Endothelial cell of umbilical vein (primary cell): ENCODE data around the gene ELAC1. TPM values are rescaled to one million over a fixed set of nuclear protein-coding genes. Genes with fewer than 3 reads are reported as not detected.

Experiments used
- BruUV-seq: library from RNA; stranded (reverse); fragments of 400-500 nt; replicated peaks from 2 replicates; lab custom pipeline; 2021; lab: Mats Ljungman, UMichigan
- CTCF ChIA-PET: fragments of 300-600, 350-600 bp; sonication (Branson Sonifier 250); formaldehyde crosslinking; loops from one replicate; lab custom pipeline; 2021; ENCODE audit warnings: antibody characterized with exemption, inconsistent platforms; lab: Charles Lee
- POLR2A ChIA-PET: fragments of 300-600, 350-600 bp; sonication (Branson Sonifier 250); formaldehyde crosslinking; loops from one replicate; lab custom pipeline; 2021; ENCODE audit warnings: antibody characterized with exemption, inconsistent platforms; lab: Charles Lee
- DNase-seq: peaks from one replicate; pipeline ENCODE4 v3.0.0-alpha.2; 2011; ENCODE audit warnings: low read depth, low spot score
- FAIRE-seq: peaks from 2 replicates; lab custom pipeline; 2011; peaks lifted over from hg19 to GRCh38; lab: Jason Lieb, UNC
- H2AFZ ChIP-seq: 2 replicates; pipeline ENCODE4 v1.6.0; 2012; ENCODE audit warnings: low read depth, low read length, control low read depth, inconsistent platforms
- H3K27ac ChIP-seq: 2 replicates; pipeline ENCODE4 v1.5.1; 2011; ENCODE audit warnings: low read depth, mild to moderate bottlenecking, control low read depth, low read length, moderate library complexity; ENCODE audit not compliant: insufficient read depth
- H3K27me3 ChIP-seq, 2 experiments: 2 replicates each; pipeline versions ENCODE4 v1.6.0 to v1.6.1; 2011; ENCODE audit warnings: low read length in 2 of 2, mixed read lengths in 1 of 2; ENCODE audit not compliant: control insufficient read depth in 2 of 2, insufficient read depth in 2 of 2
- H3K36me3 ChIP-seq, 2 experiments: 2 replicates in 1 of 2; 3 replicates in 1 of 2; pipeline ENCODE4 v1.5.1; 2011; ENCODE audit warnings: low read length in 2 of 2, mild to moderate bottlenecking in 1 of 2, moderate library complexity in 1 of 2; ENCODE audit not compliant: control insufficient read depth in 2 of 2, insufficient read depth in 2 of 2; ENCODE audit errors: extremely low read depth in 1 of 2
- H3K4me1 ChIP-seq: 3 replicates; pipeline ENCODE4 v1.5.1; 2011; ENCODE audit warnings: mild to moderate bottlenecking, low read length; ENCODE audit not compliant: control insufficient read depth, insufficient read depth; ENCODE audit errors: extremely low read depth
- H3K4me2 ChIP-seq: 2 replicates; pipeline ENCODE4 v1.6.1; 2011; ENCODE audit warnings: low read length, control low read depth, mixed read lengths; ENCODE audit not compliant: insufficient read depth
- H3K4me3 ChIP-seq, 3 experiments: fragments of 200-600 bp in 1 of 3; sonication (generic), shearing (Covaris generic) in 1 of 3; replicated peaks in 1 of 3; 2 replicates each; pipeline ENCODE4 v1.5.1; 2011 to 2016; ENCODE audit warnings: control low read depth in 3 of 3, low read length in 3 of 3, mild to moderate bottlenecking in 2 of 3, inconsistent platforms in 1 of 3, low read depth in 1 of 3, moderate library complexity in 1 of 3; ENCODE audit not compliant: insufficient read depth in 1 of 3
- H3K79me2 ChIP-seq: 2 replicates; pipeline ENCODE4 v1.6.0; 2012; ENCODE audit warnings: low read length, inconsistent platforms; ENCODE audit not compliant: control insufficient read depth, insufficient read depth
- H3K9ac ChIP-seq: replicated peaks from 2 replicates; pipeline ENCODE3; 2011; ENCODE audit warnings: low read length, control low read depth; ENCODE audit not compliant: insufficient read depth; ENCODE audit errors: extremely low read depth
- H3K9me1 ChIP-seq: replicated peaks from 3 replicates; pipeline ENCODE4 v1.6.0; 2011; ENCODE audit warnings: mild to moderate bottlenecking, low read length; ENCODE audit not compliant: control insufficient read depth, insufficient read depth; ENCODE audit errors: extremely low read depth
- H3K9me3 ChIP-seq: replicated peaks from 2 replicates; pipeline ENCODE4 v1.5.1; 2012; ENCODE audit warnings: low read length, inconsistent platforms; ENCODE audit not compliant: control insufficient read depth, insufficient read depth
- H4K20me1 ChIP-seq: replicated peaks from 2 replicates; pipeline ENCODE3; 2011; ENCODE audit warnings: mild to moderate bottlenecking, low read length; ENCODE audit not compliant: control insufficient read depth, insufficient read depth; ENCODE audit errors: extremely low read depth
- CTCF ChIP-seq, 2 donors: IDR thresholded peaks; 1 replicate in 1 of 2; 2 replicates in 1 of 2; pipeline ENCODE4 v1.5.1; 2011; ENCODE audit warnings: low read length in 2 of 2, mild to moderate bottlenecking in 2 of 2, moderate library complexity in 2 of 2, control low read depth in 1 of 2, inconsistent platforms in 1 of 2, low read depth in 1 of 2; ENCODE audit not compliant: insufficient read depth in 1 of 2; ENCODE audit errors: extremely low read depth in 1 of 2
- EZH2 ChIP-seq: IDR thresholded peaks from 2 replicates; pipeline ENCODE4 v1.6.1; 2012; ENCODE audit warnings: borderline replicate concordance, low read depth, mild to moderate bottlenecking, moderate library complexity, low read length, inconsistent platforms; ENCODE audit not compliant: severe bottlenecking
- FOS ChIP-seq: IDR thresholded peaks from 2 replicates; pipeline ENCODE4 v1.6.1; 2011; ENCODE audit warnings: mild to moderate bottlenecking, low read length, moderate library complexity, borderline replicate concordance; ENCODE audit not compliant: insufficient read depth
- GATA2 ChIP-seq: IDR thresholded peaks from 2 replicates; pipeline ENCODE4 v1.7.0; 2011; ENCODE audit warnings: low read depth, mild to moderate bottlenecking, moderate library complexity, mixed read lengths, low read length; ENCODE audit not compliant: insufficient read length, insufficient read depth
- JUN ChIP-seq: IDR thresholded peaks from 2 replicates; pipeline ENCODE4 v1.6.1; 2011; ENCODE audit warnings: borderline replicate concordance, low read depth; ENCODE audit not compliant: insufficient read length, insufficient read depth
- MAX ChIP-seq: IDR thresholded peaks from 2 replicates; pipeline ENCODE4 v1.6.1; 2011; ENCODE audit not compliant: insufficient read depth, insufficient read length
- MYC ChIP-seq: IDR thresholded peaks from one replicate; pipeline ENCODE4 v1.6.1; 2011; ENCODE audit warnings: mild to moderate bottlenecking, low read depth, low read length
- POLR2A ChIP-seq: IDR thresholded peaks from 2 replicates; pipeline ENCODE4 v1.6.1; 2012; ENCODE audit warnings: low read depth, mild to moderate bottlenecking, control low read depth, low read length
- POLR2AphosphoS5 ChIP-seq: IDR thresholded peaks from 2 replicates; pipeline ENCODE4 v1.6.1; 2012; ENCODE audit warnings: low read depth, mild to moderate bottlenecking, control low read depth, low read length, moderate library complexity; ENCODE audit not compliant: insufficient read depth
- dilution Hi-C: fragments of 300-500 bp; cut with MboI; formaldehyde crosslinking; loops from one replicate; pipeline ENCODE4 v1.15.0; 2019; ENCODE audit warnings: low sequenced_read_pairs; ENCODE audit not compliant: extremely low pct_ligation_motif_present
- intact Hi-C: fragments of 100-400 bp; cut with micrococcal nuclease; formaldehyde crosslinking; loops from one replicate; pipeline ENCODE4 v1.10.0; 2022
- polyA plus RNA-seq, 4 experiments: library from polyadenylated mRNA; depleted of rRNA in 3 of 4; stranded (reverse) in 3 of 4; unstranded in 1 of 4; fragments of >200 nt; gene quantifications; 2 replicates each; pipeline versions ENCODE4 v1.2.1 to v1.2.3, GENCODE V29; 2011 to 2012; ENCODE audit warnings: missing spikeins in 1 of 4
- total RNA-seq: library from RNA; stranded (reverse); gene quantifications from 2 replicates; pipeline ENCODE4 v1.2.3, GENCODE V29; 2021

ELAC1 gene
- total and polyA plus RNA-seq, 2 donors (not counting 3 experiments of a cell fraction or from before 2014, with no cell fraction given), result 3.6 to 7.6 TPM

DNA sequence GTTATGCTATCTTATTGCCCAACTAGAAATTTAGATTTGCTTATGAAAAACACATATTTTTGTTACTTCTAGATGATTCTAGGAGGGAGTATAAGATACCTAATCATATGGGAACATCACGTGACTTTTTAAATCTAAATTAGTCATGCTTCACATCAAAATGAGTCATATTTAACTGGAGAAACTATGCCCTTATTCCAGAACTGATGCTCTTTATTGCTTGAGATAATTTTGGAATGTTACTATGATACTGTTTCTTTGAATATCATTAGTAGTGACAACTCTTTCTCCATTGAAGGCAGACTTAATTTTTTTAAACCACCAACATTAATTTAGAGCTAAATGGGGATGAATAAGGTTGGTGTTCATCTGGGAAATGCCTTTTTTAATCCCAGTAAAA, 19.9 kb upstream of the ELAC1 start:
- intact Hi-C loops, result no loop called here
- FAIRE-seq, result no peak
- H4K20me1 ChIP-seq, result no peaks in the 10 kb centered on the region
- H3K36me3 ChIP-seq, result peaks cover 0 to 1% of the 10 kb centered on the region in 2 experiments
- no TSS peak for BruUV-seq
- H3K27me3 ChIP-seq, result no peaks in the 10 kb centered on the region
- H3K9me1 ChIP-seq, result no peaks in the 10 kb centered on the region
- H3K4me2 ChIP-seq, result no peak overlapping the region
- no peak overlapping the region for H3K4me3 ChIP-seq
- ChIA-PET POLR2A (no interaction called here), CTCF (no interaction called here)
- TF ChIP-seq JUN (peak; percentile 18), FOS (peak; percentile 43), MYC (no peak)
- no peaks in the 10 kb centered on the region for H3K79me2 ChIP-seq
- H3K9me3 ChIP-seq, result no peaks in the 10 kb centered on the region
- no peak overlapping the region for H3K9ac ChIP-seq
- DNase-seq, result no peak
- H2AFZ ChIP-seq, result no peak overlapping the region
- dilution Hi-C loops, result no loop called here
- H3K4me1 ChIP-seq, result no peaks in the 10 kb centered on the region
- no peak overlapping the region for H3K27ac ChIP-seq

GRCh38 chr18:50949185-50949584, 18.7 kb upstream of the ELAC1 start:
- DNase-seq (no peak), FAIRE-seq (no peak)
- CTCF ChIA-PET, result no interaction called here

More at GRCh38 chr18:50949185-50949584, 18.7 kb upstream of the ELAC1 start:
- no peaks in the 10 kb centered on the region for H3K9me1 ChIP-seq
- H4K20me1 ChIP-seq, result no peaks in the 10 kb centered on the region
- dilution Hi-C loops, result no loop called here
- H3K9me3 ChIP-seq, result no peaks in the 10 kb centered on the region
- no peak overlapping the region for H2AFZ ChIP-seq
- H3K4me3 ChIP-seq, result no peak overlapping the region
- H3K4me2 ChIP-seq, result no peak overlapping the region
- H3K79me2 ChIP-seq, result no peaks in the 10 kb centered on the region
- POLR2A ChIA-PET, result no interaction called here
- BruUV-seq, result no TSS peak
- H3K9ac ChIP-seq, result no peak overlapping the region
- H3K4me1 ChIP-seq, result no peaks in the 10 kb centered on the region
- intact Hi-C loops, result no loop called here
- TF ChIP-seq FOS (no peak), JUN (no peak), MAX (no peak), POLR2AphosphoS5 (no peak), MYC (no peak), EZH2 (no peak), POLR2A (no peak), GATA2 (no peak), CTCF (IDR thresholded peaks at IDR 0.05; ENCODE audit: extremely low read depth in 1 of 2, insufficient read depth in 1 of 2, low read depth in 1 of 2, low read length in 2 of 2) (no peak)
- H3K27ac ChIP-seq, result no peak overlapping the region
- no peaks in the 10 kb centered on the region for H3K27me3 ChIP-seq
- H3K36me3 ChIP-seq, result peaks cover 0 to under 1% of the 10 kb centered on the region in 2 experiments
